T-helper 1 cell treated with Interleukin-12 subunit alpha and Interleukin-12 subunit beta and Interleukin-4 antibody, amounts not matched to agents 30 ng/mL and 1 ng/mL, for 36 hours (primary cell): ENCODE results near the gene NRIP3. TPM values are rescaled to one million over a fixed set of nuclear protein-coding genes. Genes with fewer than 3 reads are reported as not detected.

Source experiments
- intact Hi-C: fragments of 100-400 bp; cut with micrococcal nuclease; formaldehyde crosslinking; loops from one replicate; pipeline ENCODE4 v1.15.1; 2024
- total RNA-seq: library from RNA; stranded (reverse); gene quantifications from 2 replicates; pipeline ENCODE4 v1.2.3, GENCODE V29; 2022

The NRIP3 gene
- total RNA-seq, 1 donor from 2014 or later, result 4.7 TPM

DNA sequence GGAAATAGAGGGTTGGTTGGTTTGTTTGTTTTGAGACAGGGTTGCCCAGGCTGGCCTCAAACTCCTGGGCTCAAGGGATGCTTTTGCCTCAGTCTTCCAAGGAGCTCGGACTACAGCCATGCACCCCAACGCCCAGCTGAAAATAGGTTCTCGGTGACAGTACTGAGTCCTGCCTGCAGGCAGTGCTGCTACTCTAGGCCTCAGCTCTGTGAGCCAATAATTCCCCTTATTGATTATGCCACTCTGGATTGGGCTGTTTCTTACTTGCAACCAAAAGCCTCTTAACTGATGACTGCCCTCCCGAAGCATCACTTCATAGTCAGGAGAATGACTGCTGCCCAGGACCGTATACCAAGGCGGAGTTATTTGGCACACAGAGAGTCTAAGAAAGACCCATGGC, 69.9 kb downstream of the NRIP3 start:
- intact Hi-C loops, result no loop called here

DNA sequence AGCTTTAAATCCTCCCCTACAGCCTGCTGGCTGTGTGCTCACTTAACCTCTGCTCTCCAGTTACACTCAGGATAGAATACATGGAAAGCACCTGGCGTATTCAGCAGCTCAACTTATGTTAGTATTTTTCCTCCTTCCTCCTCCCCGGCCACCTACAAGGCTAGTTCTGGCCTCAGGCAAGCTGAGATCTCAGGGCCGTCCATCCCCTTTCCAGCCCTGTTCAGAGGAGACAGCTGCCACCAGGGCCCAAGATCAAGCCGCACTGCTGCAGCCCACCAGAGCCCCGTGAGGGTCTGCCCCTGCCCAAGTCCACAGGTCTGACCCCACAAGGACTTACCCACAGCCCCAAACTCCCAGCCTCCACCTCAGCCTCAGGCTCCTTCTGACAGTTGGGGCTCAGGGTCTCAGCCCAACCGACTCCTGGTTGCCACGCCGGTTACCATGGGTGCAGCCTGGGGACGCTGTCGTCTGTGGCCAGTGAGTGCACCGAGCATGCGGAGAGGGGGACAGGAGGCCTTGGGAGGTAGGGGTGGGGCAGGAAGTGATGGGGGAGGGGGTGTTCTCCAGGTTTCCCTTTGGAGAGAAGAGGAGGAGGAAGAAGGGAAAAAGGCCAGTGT, 71.1 kb downstream of the NRIP3 start, which contains the start of gene C11orf16:
Gene C11orf16 (minus strand): TSS at position 384 of the 617 bp plus-strand sequence. CDS start 639 bp downstream, outside the sequence.
- intact Hi-C loops, result no loop called here

Other genes with a start within 250 kb of the NRIP3 start
- gene AKIP1, start 92.8 kb downstream of the NRIP3 start, total RNA-seq, result 21.0 and 21.4 TPM in 2 replicates
- not detected in 2 replicates for gene C11orf16, start 71.1 kb downstream of the NRIP3 start, total RNA-seq
- gene ASCL3, start 61.0 kb downstream of the NRIP3 start, total RNA-seq, result not detected in 2 replicates
- gene TMEM9B, start 39.6 kb downstream of the NRIP3 start, total RNA-seq, result 36.7 and 39.4 TPM in 2 replicates
- not detected in 2 replicates for gene SCUBE2, start 87.6 kb upstream of the NRIP3 start, total RNA-seq